HTR-8/SVneo (cell line): ENCODE data around the gene CACNA1I.

ENCODE experiments used
- DNase-seq: peaks from one replicate; pipeline ENCODE4 v3.0.0; 2011; ENCODE audit warnings: low spot score, mixed read lengths; ENCODE audit not compliant: insufficient read length
- FAIRE-seq: peaks from 2 replicates; lab custom pipeline; 2011; peaks lifted over from hg19 to GRCh38; lab: Jason Lieb, UNC

The CACNA1I gene

DNA sequence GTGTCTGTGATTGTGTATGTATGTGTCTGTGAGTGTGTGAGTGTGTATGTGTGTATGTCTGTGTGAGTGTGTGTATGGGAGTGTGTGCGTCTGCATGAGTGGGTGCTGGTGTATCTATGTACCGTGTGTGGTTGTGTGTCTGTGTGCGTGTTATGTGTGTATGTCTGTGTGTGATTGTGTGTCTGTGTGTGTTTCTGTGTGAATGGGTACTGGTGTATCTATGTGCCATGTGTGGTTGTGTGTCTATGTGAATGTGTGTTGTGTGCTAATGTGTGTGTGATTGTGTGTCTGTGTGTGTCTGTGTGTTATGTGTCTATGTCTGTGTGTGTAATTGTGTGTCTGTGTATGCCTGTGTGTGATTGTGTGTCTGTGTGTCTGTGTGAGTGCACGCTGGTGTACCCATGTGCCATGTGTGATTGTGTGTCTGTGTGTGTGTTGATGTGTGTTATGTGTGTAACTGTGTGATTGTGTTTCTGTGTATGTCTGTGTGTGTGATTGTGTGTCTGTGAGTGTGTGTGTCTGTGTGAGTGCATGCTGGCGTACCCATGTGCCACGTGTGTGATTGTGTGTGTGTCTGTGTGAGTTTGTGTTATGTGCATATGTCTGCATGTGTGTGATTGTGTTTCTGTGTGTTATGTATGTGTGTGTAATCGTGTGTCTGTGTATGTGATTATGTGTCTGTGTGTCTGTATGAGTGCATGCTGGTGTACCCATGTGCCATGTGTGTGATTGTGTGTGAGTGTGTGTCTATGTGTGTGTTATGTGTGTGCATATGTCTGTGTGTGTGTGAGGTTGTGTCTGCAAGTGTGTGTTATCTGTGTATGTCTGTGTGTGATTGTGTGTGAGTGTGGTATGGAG lies 6.8 kb upstream of the CACNA1I start:
- peak; percentile 97 for FAIRE-seq
- DNase-seq, result no peak

DNA sequence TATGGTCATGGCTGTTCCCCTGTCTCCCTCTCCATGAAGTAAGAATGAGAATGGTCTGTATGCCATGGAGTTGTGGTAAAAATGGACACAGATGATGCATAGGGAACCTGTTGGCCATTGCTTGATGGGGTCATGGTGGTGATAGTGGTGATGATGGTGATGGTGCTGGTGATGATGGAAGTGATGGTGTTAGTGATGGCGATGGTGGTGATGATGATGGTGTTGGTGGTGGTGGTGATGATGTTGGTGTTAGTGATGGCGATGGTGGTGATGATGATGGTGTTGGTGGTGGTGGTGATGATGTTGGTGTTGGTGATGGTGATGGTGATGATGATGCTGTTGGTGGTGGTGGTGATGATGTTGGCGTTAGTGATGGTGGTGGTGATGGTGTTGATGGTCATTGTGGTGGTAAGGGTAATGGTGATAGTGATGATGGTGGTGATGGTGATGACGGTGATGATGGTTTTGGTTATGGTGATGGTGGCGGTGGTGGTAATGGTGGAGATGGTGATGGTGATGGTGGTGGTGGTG lies 5.1 kb upstream of the CACNA1I start:
- DNase-seq, result no peak
- peak; percentile 97 for FAIRE-seq

DNA sequence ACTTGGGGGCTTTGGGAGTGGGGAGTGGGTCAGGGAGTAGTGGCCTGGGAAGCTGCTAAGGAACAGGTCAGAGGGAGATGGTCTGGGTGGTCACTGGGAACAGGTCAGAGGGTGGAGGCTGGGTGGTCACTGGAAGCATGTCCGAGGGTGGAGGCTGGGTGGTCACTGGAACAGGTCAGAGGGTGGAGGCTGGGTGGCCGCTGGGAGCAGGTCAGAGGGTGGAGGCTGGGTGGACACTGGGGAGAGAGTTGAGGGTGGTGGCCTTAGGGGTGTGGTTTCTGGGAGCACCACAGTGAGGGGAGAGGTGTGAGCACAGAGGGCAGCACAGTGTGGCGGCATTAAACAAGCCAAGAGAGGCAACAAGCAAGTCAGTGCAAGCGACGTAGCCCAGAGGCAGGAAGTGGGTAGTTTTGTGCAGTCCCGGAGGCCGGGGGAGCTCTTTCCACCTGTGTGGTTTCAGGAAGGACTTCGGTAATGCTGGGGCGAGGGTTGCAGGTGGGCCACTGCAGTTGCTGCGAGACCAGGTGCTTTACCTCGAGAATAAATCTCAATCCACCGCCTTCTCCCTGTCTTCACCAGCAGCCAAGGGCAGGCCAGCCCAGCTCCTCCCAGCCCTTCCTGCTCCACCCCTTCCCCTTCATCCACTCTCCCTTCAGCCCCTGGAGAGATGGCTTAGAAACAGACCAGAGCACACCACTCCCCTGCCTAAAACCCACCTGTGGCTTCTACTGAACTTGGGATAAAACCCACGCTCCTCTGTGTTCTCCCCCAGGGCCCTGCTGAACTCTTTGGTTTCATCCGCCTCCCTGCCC lies 3.2 kb upstream of the CACNA1I start:
- FAIRE-seq (no peak), DNase-seq (no peak)

DNA sequence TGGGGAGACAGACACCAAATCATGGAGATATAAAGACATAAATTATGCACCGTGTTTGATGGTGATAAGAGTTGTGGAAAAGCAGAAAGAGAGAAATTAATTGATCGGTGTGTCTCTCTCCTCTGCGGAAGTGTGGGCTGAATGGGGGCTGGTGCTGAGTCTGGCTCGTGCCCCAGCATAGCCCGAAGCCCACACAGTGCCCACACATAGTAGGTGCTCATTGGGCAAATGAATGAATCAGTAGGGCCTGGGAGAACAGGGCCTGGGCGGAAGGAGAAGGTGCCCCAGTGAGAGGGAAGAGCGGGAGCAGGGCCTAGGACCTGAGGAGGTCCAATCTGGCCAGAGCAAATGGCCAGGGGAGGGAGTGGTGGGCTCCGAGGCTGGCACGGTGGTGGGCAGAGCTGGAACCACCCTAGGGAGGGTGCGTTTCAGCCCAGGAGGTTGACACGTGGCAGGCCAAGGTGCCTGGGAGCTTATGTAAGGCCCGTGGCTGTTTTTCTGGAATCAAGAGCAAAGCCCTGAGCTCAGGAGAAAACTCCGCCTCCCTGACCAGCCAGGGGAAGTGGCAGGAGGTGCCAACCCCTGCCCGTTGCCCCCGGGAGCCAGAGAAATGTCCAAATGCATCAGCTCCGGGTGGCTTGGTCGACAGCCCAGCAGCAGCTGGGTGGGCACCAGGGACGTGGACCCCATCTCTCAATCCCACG lies 2.1 kb upstream of the CACNA1I start:
- DNase-seq (no peak), FAIRE-seq (no peak)

DNA sequence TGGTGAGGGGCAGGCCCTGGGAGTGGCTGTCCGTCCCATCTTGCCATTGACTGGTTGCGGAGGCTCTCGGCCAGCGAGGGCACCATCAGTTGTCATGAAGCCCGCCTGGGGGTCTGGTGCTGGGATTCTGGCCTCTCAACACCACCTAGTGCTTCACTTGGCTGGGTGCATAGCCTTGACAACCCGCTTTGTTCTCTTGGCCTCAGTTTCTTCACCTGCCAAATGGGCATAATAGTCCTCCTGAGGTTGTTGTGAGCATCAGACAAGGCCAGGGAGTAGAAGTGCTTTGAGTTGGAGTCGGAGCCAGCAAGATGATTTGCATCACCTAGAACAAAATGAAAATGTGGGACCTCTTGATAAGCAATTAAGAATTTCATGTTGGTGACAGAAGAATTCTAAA lies 1.5 kb upstream of the CACNA1I start:
- FAIRE-seq (no peak), DNase-seq (no peak)

DNA sequence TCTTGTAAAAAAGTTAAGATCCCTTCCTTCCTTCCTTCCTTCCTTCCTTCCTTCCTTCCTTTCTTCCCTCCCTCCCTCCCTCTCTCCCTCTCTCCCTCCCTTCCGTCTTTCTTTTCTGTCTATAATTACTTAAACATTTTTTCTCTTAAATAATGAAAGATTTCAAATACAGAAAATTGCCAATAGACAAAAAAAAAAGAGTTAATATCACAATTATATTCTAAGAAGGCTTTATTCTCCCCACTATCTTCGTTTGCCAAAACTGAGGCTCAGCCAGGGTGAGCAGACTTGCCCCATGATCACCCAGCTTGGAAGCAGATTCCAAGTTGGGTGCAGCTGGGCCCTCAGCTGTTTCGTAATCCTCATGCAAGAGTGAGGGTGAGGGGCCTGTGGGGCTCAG lies 327 bp upstream of the CACNA1I start:
- FAIRE-seq (no peak), DNase-seq (no peak)

DNA sequence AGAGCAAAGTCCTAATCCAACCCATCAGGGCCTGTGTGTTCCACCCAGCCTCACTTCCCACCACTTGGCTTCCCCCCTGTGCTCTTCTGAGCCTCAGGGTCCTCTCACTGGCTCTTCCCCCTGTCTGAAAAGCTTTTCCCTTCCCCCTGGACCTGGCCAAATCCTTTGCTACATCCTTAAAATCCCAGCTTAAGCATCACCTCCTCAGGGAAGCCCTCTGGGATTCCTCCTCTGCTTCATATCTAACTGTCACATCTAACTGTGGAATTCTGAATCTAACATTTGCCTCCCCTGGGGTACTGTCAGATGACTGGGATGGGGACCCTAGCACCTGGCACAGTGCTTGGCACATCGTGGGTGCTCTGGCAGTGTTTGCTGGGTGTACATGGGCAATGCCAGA lies 985 bp downstream of the CACNA1I start:
- no peak for FAIRE-seq
- no peak for DNase-seq

DNA sequence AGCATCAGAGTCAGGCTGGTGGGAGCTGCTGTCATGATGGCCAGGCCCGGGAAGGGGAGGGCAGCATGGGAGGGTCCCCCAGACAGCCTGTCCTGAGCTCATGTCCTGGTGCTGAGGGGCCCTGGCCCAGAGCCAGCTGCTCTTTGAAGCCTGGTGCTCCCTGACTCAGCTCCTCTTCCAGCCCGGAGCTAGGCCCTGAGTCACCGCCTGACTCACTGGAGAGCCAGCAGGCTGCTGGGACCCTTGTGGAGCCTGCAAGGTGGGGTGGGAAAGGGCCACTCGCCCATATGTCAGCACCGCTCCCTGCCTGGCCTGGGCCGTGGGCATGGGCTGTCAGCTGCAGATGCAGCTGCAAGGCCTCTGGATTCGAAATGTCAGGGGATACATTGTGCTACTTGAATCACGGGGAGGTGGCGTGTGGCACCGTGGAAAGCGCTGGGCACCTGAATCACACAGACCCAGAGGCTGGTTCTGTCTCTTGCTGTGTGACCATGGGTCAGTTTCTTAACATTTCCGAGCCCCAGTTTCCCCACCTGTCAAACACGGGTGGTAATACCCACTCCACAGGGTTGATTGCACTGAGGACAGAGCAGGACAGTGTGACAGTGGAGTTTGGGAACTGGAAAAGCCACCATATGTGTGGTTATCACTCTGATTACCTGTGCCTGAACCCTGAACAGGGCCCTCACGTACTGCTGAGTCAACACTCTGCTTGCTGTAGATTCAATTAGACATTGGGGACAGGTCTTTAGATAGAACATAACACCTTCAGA lies 4.4 kb downstream of the CACNA1I start:
- FAIRE-seq (peak; percentile 51), DNase-seq (peak; percentile 85)

DNA sequence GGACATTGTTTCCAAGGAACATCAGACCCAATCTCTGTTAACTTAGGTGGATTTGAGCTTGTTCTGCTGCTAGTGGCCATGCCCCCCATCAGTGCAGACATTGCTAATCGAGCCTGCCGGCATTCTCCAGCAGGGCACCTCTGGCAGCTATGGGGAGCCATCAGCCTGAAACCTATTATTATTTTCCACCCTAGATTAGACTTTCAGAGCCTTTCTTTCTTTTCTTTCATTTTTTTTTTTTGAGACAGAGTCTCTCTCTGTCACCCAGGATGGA lies 4.9 kb downstream of the CACNA1I start:
- FAIRE-seq (peak; percentile 16), DNase-seq (no peak)

DNA sequence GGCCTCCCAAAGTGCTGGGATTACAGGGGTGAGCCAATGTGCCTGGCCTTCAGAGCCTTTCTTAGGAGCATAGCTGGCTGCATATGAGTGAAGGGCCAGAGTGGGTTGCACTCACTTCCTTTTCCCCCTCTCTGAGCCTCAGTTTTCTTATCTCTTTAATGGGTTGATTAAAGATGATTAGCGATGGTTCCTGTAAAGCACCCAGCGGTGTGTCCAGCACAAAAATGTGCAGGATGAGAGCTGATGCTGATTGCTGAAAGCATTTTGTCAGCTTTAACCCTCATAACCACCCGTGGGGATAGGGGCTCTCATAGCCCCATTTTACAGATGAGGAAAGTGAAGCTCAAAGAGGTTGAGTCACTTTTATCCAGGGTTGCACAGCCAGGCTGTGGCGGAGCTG lies 5.5 kb downstream of the CACNA1I start:
- no peak for DNase-seq
- FAIRE-seq, result no peak

DNA sequence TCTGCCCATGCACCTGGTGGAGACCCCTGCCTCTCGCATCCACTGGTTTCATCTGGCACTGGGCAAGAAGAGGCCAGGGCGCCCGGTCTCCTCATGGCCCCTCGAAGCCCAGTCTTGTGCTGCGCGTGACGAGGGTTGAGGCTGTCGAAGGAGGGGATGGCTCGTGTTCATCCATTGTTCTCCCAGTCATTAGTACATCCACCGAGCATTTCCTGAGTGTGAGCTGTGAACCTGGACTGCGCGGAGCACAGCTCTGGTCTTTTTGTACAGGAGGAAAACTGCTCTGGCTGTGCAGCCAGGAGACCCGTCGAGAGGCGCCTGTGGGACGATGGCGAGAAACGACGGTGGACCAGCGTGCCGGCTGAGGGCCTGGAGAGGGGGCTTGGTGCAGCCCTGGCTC lies 6.8 kb downstream of the CACNA1I start:
- DNase-seq (no peak), FAIRE-seq (no peak)

DNA sequence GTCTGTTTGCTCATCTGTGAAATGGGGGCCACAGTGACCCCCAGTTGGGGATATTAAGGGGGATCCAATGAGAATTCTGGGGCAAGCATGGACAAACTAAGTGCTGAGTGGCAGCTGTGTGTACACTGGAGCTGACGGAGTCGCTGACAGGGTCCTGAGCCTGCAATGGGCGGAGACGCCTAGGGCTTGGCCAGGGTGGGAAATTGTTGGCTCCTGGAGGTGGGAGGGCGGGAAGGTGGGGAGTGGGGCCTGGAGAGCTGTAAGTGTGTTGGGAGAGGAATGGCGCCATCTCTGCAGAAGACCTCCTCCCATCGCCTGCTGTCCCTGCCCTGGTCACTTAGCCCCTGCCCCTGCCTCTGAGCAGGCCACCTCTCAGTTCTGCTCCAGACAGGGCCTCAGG lies 7.3 kb downstream of the CACNA1I start:
- DNase-seq, result no peak
- FAIRE-seq, result no peak

DNA sequence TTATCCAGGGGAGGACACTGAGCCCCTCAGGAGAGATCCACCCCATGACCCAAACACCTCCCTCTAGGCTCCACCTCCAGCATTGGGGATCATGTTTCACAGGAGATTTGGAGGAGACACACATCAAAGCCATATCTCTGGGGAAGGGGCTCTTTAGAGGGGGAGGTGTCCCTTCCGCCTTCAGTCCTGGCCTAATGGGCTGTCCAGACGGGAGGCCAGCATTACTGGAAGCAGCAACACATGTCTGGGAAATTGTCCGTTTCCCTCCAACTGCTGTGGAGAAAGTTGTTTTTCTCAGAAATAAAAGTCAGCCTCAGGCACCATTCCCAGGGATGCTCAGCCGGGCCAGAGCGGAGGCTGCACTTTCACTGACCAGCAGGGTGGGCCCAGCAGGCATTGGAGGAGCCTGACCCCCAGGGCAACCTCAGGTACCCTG lies 9.5 kb downstream of the CACNA1I start:
- DNase-seq (no peak), FAIRE-seq (no peak)

DNA sequence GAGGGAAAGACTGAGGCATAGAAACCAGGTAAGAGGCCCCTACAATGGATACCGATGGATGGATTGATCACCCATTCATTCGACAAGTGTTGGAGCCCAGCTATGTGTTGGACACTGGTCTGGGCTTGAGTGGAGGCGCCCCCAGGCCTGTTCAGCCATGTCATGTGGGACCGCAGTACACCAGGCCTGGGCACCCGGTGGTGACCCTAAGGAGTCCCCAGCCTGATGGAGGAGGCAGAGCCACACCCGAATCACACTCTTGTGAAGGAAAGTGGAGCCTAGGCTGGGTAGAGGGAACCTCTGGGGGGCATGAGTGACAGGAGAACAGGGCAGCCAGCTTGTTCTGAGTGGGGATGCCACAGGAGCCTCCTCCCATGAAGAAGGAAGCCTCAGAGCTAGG lies 10.2 kb downstream of the CACNA1I start:
- FAIRE-seq, result no peak

DNA sequence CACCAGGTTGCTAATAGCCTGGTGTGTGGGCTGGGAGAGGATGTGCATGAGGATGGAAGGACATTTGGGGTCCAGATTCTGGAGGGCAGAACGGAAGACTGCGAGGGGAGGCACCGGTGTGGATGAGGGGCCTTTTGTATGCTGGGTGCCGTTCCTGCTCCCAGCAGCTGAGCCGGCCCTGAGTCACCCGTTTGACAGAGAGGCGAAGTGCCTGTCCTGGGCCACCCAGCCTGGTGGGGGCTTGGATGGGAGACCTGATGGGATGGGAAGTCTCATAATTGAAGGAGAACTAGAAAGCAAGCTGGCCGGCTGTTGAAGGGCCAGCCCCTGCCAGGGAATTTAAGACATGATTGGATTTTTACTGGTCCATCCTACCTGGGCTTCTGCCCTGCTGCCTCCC lies 10.8 kb downstream of the CACNA1I start:
- FAIRE-seq (no peak), DNase-seq (no peak)

More for the DNA sequence above, 10.2 kb downstream of the CACNA1I start:
- no peak for DNase-seq

DNA sequence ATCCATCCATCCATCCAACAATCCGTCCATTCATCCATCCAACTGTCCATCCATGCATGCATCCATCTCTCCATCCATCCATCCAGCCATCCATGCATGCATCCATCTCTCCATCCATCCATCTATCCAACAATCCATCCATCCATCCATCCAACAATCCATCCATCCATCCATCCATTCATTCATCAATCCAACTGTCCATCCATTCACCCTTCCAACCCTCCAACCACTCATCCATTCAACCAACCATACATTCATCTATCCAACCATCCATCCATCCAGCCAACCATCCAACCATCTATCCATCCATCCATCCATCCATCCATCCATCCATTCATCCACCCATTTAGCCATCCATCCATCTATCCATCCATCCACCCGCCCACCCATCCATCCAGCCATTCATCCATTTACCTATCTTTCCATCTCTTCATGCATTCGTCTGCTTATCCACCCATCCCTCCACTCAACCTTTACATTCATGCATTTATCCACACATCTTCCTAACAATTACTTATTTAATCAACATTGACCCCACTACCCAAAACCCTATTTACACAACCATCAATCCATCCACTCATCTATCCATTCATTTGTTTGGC lies 12.6 kb downstream of the CACNA1I start:
- FAIRE-seq (no peak), DNase-seq (no peak)

DNA sequence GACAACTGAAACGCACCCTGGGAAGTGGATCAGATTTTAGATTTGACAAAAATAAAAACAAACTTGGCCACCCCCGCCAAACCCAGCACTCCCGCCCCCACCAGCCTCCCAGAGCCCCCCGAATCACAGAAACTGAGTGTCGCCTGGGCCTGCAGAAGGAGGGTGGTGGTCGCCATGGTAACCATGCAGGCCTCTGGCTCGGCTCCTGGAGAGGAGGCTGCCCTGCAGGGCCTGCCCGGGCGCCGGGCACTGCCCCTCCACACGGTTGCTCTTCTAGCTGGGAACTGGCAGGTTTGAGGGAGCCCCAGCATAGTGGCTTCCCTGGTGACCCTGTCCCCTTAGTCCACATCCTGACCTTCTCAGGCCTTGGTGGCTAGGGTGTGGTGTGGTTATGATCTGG lies 19.3 kb downstream of the CACNA1I start:
- no peak for DNase-seq
- no peak for FAIRE-seq

DNA sequence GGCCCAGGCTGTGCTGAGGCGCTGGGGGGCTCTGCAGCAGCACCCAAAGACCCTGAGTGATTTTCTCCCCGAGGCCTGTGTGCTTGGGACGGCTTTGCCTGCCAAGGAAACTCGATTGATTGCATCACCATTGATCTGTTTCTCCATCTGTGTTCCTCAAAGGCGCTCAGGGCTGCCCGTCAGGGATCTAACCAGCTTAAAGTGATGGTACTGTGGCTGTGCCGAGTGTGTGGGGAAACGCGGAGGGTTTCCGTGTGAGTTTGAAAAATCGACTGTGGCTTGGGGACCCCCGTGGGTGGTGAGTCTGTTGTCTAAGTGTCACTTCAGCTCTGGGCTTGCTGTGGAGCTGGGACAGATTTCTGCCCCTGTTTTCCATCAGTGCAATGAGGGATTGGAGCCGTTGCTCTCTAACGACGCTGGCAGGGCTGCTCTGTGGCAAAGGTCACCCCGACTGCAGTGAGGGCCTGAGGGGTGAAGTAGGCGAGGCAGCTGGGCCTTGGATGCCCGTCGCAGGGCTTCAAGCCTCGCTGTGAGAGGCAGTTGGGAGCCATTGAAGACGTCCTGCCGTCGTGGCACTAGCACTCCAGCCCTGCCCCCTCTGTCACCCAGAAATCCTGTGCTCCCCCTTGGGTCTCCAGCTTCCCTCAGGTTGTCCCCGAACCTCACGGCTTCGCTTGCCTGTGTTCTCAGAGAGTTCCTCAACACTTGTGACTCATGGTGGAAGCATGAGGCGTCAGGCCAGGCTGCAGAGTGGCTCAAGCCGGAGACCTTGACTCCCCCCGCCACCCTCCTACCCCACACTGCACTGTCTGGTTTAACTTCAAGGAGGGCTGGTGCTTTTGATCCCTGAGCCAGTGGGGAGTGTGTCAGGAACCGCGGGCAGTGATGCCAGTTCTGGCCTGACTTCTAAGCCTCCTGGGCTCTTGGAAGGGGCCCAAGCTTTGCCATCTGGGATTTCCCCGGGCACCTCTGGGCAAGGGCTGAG lies 21.8 kb downstream of the CACNA1I start:
- peak; percentile 66 for FAIRE-seq
- peak; percentile 83 for DNase-seq
